Measurements from ENCODE around the gene ROBO2. TPM values are rescaled to one million over a fixed set of nuclear protein-coding genes. Genes with fewer than 3 reads are reported as not detected.

ROBO2 gene
- polyA plus RNA-seq, 1 experiment, result 16.3 TPM

DNA sequence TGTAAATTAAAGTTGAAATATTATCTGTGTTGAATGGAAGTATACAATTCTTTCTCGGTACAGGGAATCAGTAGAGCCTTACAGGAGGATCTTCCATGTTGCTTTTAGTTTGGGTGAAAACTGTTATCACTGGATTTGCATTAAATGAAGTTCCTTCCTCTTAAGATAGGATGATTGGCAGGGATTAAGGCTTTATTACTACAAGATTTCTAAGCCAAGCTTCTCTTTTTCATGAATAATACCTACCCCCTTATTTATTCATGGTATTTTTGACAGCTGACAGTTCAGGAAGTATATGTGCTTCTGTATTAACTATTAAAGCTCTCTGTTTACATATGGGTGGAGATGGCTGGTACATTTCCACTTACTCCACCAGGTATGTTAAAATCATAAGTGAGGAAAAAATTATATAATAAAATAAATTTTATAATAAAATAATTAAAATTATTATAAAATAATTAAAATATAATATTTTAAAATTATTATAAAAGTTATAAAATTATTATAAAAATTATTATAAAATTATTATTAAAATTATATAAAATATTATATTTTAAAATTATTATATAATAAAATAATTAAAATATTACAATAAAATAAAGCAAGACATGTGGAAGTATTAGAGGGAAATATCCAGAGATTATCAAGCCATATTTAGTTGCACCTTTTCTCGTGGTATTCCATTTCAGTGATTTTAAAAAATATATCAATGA, 332.9 kb downstream of the ROBO2 start:
- no peaks in the 10 kb centered on the region for H3K27me3 ChIP-seq (ENCODE audit: control insufficient read depth, insufficient read depth, low read length)
- DNase-seq (ENCODE audit: low read depth, low spot score), result no peak
- no peak overlapping the region for H3K27ac ChIP-seq (ENCODE audit: low read depth, low read length)
- CTCF ChIA-PET, result no interaction called here
- no peak overlapping the region for H3K4me3 ChIP-seq (ENCODE audit: low read depth, low read length)
- TF ChIP-seq, protein P1, sequence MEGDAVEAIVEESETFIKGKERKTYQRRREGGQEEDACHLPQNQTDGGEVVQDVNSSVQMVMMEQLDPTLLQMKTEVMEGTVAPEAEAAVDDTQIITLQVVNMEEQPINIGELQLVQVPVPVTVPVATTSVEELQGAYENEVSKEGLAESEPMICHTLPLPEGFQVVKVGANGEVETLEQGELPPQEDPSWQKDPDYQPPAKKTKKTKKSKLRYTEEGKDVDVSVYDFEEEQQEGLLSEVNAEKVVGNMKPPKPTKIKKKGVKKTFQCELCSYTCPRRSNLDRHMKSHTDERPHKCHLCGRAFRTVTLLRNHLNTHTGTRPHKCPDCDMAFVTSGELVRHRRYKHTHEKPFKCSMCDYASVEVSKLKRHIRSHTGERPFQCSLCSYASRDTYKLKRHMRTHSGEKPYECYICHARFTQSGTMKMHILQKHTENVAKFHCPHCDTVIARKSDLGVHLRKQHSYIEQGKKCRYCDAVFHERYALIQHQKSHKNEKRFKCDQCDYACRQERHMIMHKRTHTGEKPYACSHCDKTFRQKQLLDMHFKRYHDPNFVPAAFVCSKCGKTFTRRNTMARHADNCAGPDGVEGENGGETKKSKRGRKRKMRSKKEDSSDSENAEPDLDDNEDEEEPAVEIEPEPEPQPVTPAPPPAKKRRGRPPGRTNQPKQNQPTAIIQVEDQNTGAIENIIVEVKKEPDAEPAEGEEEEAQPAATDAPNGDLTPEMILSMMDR (IDR thresholded peaks at IDR 0.05; ENCODE audit: low read depth, low read length), result no peak
- POLR2A ChIA-PET, result no interaction called here
- no peaks in the 10 kb centered on the region for H3K9me3 ChIP-seq (ENCODE audit: control insufficient read depth, insufficient read depth, low read length)

DNA sequence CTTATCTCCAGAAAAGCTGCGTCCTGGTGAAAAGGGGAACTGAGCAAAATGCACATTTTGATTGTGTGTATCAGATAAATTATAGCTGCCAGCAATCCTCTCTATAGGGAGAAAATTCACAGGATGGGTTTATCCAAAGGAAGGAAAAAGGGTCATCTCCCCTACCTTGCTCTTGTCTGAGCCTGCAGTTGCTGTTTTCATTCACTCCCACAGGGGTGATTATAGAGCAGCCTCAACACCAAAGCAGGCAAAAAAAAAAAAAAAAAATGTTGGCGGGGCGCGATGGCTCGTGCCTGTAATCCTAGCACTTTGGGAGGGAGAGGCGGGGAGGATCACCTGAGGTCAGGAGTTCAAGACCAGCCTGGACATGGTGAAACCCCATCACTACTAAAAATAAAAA, 333.7 kb downstream of the ROBO2 start:
- CTCF ChIA-PET, result no interaction called here
- POLR2A ChIA-PET, result no interaction called here
- no peaks in the 10 kb centered on the region for H3K9me3 ChIP-seq (ENCODE audit: control insufficient read depth, insufficient read depth, low read length)
- TF ChIP-seq, protein P1 (IDR thresholded peaks at IDR 0.05; ENCODE audit: low read depth, low read length), result no peak
- no peak overlapping the region for H3K27ac ChIP-seq (ENCODE audit: low read depth, low read length)
- H3K27me3 ChIP-seq (ENCODE audit: control insufficient read depth, insufficient read depth, low read length), result no peaks in the 10 kb centered on the region
- no peak overlapping the region for H3K4me3 ChIP-seq (ENCODE audit: low read depth, low read length)
- DNase-seq (ENCODE audit: low read depth, low spot score), result no peak

GRCh38 chr3:77376511-77376910, 336.6 kb downstream of the ROBO2 start:
- TF ChIP-seq, protein P1 (IDR thresholded peaks at IDR 0.05; ENCODE audit: low read depth, low read length), result no peak
- Histone ChIP-seq H3K27me3 (ENCODE audit: control insufficient read depth, insufficient read depth, low read length) (no peaks in the 10 kb centered on the region), H3K4me3 (ENCODE audit: low read depth, low read length) (no peak overlapping the region), H3K9me3 (ENCODE audit: control insufficient read depth, insufficient read depth, low read length) (no peaks in the 10 kb centered on the region), H3K27ac (ENCODE audit: low read depth, low read length) (no peak overlapping the region)
- ChIA-PET POLR2A (no interaction called here), CTCF (no interaction called here)
- DNase-seq (ENCODE audit: low read depth, low spot score), result no peak

DNA sequence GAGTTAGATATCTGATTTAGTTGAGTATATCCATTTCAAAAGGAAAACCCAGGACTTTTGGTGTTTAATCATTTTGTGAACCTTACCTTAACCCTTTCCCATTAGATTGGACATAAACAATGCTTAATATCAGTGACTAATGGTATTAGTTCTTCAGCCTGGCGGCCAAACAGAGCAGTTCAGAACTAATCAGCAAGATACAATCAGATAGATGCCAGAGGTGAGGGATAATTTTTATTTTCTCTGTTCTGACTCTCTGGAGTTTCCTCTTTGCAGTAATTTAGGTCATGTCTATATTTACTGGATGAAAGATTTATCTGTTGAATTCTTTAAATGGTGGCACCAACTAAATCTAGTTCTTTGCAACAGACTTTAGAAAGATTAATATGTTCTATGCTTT, 337.8 kb downstream of the ROBO2 start:
- CTCF ChIA-PET, result no interaction called here
- TF ChIP-seq, protein P1 (IDR thresholded peaks at IDR 0.05; ENCODE audit: low read depth, low read length), result no peak

DNA sequence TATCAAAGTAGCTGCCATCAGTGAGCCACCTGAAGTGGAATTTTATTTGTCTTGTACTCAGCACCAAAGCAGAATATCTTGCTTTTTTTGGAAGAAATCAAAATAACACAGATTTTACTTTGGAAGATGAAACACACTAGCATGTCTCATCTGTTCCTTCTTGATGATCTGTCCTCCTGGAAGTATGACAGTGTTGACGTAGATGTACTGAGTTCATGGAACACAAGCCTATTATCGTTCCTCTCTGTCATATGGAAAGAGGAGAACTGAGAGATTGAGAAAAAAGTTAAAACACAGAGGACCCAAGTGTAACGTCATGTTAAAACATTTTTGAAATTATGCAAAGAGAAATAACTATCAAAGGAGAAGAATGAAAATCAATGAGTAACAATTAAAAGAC, 340.2 kb downstream of the ROBO2 start:
- H3K27me3 ChIP-seq (ENCODE audit: control insufficient read depth, insufficient read depth, low read length), result no peaks in the 10 kb centered on the region
- CTCF ChIA-PET, result no interaction called here
- POLR2A ChIA-PET, result no interaction called here
- no peak for DNase-seq (ENCODE audit: low read depth, low spot score)
- H3K4me3 ChIP-seq (ENCODE audit: low read depth, low read length), result no peak overlapping the region
- H3K27ac ChIP-seq (ENCODE audit: low read depth, low read length), result no peak overlapping the region
- H3K9me3 ChIP-seq (ENCODE audit: control insufficient read depth, insufficient read depth, low read length), result no peaks in the 10 kb centered on the region
- TF ChIP-seq, protein P1 (IDR thresholded peaks at IDR 0.05; ENCODE audit: low read depth, low read length), result no peak

More for the DNA sequence above, 337.8 kb downstream of the ROBO2 start:
- Histone ChIP-seq H3K9me3 (ENCODE audit: control insufficient read depth, insufficient read depth, low read length) (no peaks in the 10 kb centered on the region), H3K27ac (ENCODE audit: low read depth, low read length) (no peak overlapping the region), H3K27me3 (ENCODE audit: control insufficient read depth, insufficient read depth, low read length) (no peaks in the 10 kb centered on the region), H3K4me3 (ENCODE audit: low read depth, low read length) (no peak overlapping the region)
- DNase-seq (ENCODE audit: low read depth, low spot score), result no peak
- POLR2A ChIA-PET, result no interaction called here

Measured in AG04450 (cell line).